Fibroblast of villous mesenchyme (primary cell): Measurements from ENCODE around the gene CACNG4. TPM values are rescaled to one million over a fixed set of nuclear protein-coding genes. Genes with fewer than 3 reads are reported as not detected.

Source experiments
- DNase-seq: peaks from one replicate; pipeline ENCODE4 v3.0.0-alpha.2; 2010; ENCODE audit warnings: low read depth
- H3K4me3 ChIP-seq: 2 replicates; pipeline ENCODE4 v1.5.1; 2011; ENCODE audit warnings: low read depth, mild to moderate bottlenecking, low read length
- CTCF ChIP-seq: IDR thresholded peaks from 2 replicates; pipeline ENCODE4 v1.5.1; 2012; ENCODE audit warnings: low read depth, mild to moderate bottlenecking, low read length; ENCODE audit not compliant: insufficient read depth
- total RNA-seq: library from RNA; depleted of rRNA; stranded (reverse); fragments of >200 nt; gene quantifications from 2 replicates; pipeline ENCODE4 v1.2.3, GENCODE V29; 2012

CACNG4 gene
- total RNA-seq, 1 donor: not detected

- TF ChIP-seq CTCF: no peak
- no peak overlapping the region for H3K4me3 ChIP-seq
- DNase-seq: no peak
Measured at GRCh38 chr17:66952681-66953629, 11.6 kb upstream of the CACNG4 start.

- H3K4me3 ChIP-seq: no peak overlapping the region
- DNase-seq: no peak
- TF ChIP-seq CTCF: no peak
Measured at GRCh38 chr17:66953630-66954020, 10.9 kb upstream of the CACNG4 start.

- DNase-seq: no peak
- no peak overlapping the region for H3K4me3 ChIP-seq
- TF ChIP-seq CTCF: no peak
Measured at GRCh38 chr17:66954632-66955031, 9.9 kb upstream of the CACNG4 start.

GRCh38 chr17:66955821-66956220 lies 8.7 kb upstream of the CACNG4 start:
- H3K4me3 ChIP-seq: no peak overlapping the region
- no peak for TF ChIP-seq CTCF
- DNase-seq: no peak

- no peak overlapping the region for H3K4me3 ChIP-seq
- TF ChIP-seq CTCF: no peak
- DNase-seq: no peak
Measured at GRCh38 chr17:66956941-66957340, 7.6 kb upstream of the CACNG4 start.

- no peak for DNase-seq
- no peak for TF ChIP-seq CTCF
- no peak overlapping the region for H3K4me3 ChIP-seq
Measured at GRCh38 chr17:66957343-66957742, 7.2 kb upstream of the CACNG4 start.
